ENCODE measurements around the gene SDSL.

SDSL gene, protein sequence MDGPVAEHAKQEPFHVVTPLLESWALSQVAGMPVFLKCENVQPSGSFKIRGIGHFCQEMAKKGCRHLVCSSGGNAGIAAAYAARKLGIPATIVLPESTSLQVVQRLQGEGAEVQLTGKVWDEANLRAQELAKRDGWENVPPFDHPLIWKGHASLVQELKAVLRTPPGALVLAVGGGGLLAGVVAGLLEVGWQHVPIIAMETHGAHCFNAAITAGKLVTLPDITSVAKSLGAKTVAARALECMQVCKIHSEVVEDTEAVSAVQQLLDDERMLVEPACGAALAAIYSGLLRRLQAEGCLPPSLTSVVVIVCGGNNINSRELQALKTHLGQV

DNA sequence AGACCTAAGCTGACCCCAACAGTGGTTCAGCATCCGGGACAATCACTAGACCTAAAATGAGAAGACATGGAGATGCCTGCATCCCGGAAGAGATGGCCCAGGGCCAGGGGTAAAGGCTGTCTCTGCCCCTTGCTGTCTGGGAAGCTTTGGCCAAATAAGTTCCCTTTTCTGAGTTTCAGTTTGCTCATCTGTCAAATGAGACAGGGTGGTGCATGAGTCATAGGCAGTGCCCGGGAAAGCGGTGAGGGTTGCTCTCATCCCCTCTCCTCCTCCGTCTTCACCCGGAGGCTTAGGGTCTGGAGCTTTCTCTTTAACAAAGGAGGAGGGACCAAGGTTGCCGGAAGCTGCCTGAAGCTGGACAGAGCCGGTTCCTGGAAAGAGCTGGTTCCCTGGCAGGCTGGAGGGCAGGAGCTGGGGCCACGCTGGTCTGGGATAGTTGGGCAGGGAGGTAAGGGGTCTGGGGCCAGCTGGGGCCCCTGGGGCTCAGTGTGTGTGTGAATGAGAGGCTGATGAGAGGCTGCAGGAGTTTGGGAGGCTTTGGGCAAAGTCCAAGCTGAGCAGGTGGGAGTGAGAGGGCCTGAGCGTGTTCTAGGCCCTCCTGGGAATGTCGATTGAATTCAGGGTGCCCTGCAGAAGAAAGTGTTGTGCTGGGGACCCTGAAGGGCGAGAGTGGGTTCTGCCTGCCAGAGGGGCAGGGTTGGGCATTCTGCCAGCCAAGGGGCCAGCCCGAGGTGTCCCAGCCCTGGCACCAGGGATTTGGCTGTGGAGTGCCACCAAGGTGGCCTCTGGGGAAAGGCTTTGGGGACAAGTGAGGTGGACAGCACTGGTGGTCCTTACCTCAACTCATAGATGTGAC, at the start of gene SDSL:
SDSL (plus strand) TSS at position 351 of the 856 bp plus-strand sequence. CDS start 5,603 bp downstream, outside the sequence.
- no peak for DNase-seq

DNA sequence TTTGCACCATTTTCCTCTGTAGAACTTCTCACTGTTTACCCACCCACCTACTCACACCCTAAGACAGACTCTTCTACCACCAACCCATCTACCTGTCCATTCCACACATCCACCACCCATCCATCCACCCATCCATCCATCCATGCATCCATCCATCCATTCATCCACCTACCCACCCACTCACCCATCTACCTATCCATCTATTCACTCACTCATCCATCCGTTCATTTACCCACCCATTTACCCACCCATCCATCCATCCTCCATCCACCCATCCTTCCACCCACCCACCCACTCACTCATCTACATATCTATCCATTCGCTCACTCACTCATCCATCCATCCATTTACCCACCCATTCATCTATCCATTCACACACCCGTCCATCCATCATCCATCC, 48.7 kb upstream of the SDSL start:
- DNase-seq = no peak

DNA sequence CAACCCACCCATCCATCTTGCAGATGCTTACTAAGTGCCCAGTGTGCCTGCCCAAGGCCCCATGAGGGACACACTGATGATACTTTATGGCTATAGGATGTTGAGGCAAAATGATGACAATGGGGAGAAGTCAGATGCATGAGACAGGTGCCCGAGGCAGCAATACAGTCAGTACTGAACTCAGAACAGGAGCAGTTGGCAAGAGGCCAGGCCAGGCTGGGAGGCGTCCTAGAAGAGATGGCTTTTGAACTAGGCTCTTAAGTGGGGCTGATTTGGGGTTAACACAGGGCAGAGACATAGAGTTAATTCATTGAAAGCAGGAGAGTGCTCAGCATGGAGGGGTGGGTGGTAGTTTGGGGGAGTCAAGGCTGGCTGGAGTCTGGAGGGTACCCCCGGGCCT, 48.2 kb upstream of the SDSL start:
- DNase-seq = no peak

DNA sequence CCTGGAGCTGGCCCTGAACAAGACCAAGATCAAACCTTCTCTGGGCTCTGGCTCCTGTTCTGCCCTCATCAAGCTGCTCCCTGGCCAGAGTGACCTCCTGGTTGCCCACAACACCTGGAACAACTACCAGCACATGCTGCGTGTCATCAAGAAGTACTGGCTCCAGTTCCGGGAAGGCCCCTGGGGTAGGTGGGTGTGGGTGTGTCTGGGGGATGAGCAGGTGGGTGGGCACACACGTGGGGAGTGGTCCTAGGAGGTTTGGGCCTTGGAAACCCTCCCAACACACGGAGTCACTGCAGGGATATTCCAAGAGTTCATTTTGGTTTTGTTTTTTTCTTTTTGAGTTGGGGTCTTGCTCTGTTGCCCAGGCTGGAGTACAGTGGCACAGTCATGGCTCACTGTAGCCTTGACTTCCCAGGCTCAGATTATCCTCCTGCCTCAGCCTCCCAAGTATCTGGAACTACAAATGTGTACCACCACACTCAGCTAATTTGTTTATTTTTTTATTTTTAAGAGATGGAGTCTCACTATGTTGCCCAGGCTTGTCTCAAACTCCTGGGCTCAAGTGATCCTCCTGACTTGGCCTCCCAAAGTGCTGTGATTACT, 47.3 kb upstream of the SDSL start:
- no peak for DNase-seq

DNA sequence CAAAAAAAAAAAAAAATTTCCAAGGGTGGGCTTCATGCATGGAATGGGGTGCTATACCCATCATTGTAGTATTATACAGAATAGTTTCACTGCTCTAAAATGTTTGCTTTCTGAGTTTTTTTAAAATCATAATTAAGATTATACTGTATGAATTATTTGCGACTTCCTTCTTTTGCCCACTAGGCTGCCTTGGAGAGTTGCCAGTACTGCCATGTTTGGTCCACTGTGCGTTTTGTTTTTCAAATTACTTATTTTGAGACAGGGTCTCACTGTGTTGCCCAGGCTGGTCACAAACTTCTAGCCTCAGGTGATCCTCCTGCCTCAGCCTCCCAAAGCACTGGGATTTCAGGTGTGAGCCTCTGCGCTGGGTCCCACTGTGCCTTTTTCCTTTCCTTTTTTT, 43.9 kb upstream of the SDSL start:
- no peak for DNase-seq

DNA sequence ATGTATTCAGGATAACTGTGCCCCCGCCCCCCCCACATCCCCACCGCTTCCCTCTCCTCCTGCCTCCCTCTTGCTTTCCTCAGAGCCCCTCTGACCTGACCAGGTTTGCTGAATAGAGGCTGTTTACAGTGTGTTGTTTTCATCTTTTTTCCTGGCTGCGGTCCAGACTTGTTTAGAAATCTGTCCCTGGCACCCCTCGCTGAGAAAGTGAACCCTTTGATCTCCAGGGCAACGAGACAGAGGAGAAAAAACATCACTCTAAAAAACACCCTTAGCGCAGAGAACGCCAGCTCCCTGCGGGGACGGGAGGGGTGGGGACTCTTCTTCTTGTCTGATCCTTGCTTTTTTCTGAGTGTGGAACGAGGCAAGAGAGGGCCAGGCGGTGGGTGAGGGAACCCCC, 41.0 kb upstream of the SDSL start:
- no peak for DNase-seq

DNA sequence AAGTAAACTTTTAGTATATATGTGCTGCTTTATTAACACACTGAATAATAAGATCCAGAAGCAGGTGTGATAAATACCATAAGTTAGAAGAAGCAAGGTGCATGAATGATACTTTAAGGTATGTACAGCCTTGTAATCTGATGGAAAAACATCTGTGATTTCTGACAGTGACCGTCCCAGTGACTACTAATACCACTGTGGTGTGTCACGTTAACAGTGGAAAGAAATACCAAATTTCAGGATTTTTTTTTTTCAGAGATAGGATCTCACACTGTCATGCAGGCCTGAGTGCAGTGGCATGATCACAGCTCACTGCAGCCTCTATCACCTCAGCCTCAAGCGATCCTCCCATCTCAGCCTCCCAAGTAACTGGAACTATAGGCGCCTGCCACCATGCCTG, 40.0 kb upstream of the SDSL start:
- no peak for DNase-seq

DNA sequence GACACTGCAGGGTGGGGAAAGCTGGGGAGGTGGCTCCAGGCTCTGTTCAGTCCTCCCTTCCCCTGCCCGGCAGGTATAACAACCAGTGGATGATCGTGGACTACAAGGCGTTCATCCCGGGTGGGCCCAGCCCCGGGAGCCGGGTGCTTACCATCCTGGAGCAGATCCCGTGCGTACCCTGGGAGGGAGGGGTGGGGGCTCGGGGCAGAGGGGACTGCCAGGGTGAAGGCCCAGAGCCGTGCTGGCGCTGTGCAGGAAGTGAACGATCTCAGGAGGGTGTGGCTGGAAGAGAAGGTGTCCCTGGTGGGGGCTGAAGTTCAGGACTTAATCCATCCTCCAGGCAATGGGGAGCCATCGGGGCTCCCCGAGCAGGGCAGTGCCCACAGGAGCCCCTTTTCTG, 37.4 kb upstream of the SDSL start:
- no peak for DNase-seq

DNA sequence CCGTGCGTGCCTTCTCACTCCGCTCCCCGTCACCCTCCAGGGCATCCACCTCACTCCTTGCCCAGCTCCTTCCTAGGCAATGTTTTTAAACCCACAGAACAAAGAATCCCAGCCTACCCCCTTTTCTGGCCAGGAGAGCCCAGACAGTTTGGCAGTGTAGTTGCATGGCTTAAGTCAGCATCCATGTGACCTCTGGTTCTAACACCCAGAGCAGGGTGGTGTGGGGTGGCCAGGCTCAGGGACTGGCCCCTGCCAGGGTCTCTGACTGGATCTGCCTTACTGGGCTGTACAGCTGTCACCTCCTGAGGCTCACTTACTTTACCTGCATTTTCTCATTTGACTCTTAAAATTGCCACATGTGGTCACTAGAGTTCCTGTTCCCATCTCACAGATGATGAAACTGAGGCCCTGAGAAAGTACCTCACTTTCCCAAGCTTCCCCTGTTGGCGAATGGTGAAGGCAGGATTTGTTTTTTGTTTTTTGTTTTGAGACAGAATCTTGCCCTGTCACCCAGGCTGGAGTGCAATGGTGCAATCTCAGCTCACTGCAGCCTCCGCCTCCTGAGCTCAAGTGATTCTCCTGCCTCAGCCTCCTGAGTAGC, 36.8 kb upstream of the SDSL start:
- no peak for DNase-seq

DNA sequence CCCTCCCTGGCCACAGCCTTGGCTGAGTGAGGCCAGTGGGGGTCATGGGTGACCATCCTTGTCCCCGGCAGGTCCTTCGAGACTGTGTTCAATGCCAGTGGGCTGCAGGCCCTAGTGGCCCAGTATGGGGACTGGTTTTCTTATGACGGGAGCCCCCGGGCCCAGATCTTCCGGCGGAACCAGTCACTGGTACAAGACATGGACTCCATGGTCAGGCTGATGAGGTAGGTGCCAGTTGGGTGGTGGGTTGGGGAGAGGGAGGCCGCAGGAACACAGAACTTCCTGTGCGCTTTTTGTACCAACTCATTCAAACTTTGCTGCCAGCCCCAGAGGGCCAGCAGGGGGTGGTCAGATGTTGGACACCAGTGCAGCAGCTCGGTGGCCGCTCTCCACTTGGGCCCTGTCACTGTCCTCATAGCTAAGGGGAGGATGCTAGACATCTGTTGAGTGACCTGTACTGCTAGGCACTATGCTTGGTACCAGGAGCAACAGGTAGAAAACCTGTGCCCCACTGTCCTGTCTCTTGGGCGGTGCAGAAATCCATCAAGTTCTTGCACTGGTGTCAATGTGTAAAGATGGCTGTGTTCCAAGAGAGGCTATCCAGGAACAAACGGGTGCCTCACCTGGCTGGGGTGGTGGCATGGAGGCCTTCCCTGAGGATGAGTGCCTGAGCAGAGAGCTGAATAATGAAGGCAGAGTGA, 35.2 kb upstream of the SDSL start:
- DNase-seq = no peak

DNA sequence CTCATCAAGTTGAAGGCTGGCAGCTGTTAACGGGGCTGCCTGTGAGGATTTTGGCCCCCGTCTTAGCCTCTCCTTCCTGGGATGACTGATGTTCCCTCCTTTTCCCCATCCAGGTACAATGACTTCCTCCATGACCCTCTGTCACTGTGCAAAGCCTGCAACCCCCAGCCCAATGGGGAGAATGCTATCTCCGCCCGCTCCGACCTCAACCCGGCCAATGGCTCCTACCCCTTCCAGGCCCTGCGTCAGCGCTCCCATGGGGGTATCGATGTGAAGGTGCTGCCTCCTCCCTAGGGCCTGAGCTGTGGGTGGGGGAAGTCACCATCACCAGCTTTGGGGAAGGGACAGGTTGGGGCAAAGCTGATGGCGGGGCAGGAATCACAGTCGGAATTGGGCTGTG, 34.5 kb upstream of the SDSL start:
- no peak for DNase-seq

DNA sequence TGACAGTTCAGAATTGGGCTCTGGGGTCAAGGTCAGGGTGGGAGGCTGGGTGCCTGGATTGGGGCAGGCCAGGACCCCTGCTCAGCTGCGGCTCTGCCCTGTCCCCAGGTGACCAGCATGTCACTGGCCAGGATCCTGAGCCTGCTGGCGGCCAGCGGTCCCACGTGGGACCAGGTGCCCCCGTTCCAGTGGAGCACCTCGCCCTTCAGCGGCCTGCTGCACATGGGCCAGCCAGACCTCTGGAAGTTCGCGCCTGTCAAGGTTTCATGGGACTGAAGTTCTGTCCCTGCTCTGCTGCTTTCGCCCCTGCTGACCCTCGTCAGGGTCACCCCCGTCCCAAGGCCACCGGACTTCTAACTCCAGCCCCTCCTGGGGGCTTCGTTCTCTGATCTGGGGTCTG, 33.8 kb upstream of the SDSL start:
- no peak for DNase-seq

DNA sequence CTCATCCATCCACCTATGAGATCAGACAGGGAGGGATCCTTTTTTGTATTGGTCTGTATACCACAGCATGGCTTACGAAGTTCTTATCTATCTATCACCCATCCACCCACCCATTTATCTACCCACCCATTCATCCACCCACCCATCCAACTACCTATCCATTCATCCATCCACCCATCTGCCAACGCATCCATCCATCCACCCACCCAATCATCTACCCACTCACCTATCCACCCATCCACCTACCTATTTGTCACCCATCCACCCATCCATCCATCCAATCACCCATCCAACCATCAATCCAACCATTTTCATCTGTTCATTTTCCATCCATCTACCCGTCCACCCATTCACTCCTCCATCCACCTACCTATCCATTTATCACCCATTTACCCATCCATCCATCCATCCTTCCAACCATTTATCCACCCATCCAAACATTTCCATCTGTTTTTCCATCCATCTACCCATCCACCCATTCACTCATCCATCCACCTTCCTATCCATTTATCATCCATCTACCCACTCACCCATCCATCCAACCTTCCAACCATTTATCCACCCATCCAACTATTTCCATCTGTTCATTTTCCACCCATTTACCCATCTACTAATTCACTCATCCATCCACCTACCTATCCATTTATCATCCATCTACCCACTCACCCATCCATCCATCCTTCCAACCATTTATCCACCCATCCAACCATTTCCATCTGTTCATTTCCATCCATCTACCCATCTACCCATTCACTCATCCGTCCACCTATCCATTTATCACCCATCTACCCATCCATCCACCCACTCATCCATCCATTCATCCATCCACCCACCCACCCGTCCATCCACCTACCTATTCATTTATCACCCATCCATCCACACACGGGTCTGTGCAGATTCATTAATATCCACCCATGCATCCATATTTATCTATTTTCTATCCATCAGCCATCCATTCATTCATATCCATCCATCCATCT, 31.8 kb upstream of the SDSL start:
- no peak for DNase-seq

DNA sequence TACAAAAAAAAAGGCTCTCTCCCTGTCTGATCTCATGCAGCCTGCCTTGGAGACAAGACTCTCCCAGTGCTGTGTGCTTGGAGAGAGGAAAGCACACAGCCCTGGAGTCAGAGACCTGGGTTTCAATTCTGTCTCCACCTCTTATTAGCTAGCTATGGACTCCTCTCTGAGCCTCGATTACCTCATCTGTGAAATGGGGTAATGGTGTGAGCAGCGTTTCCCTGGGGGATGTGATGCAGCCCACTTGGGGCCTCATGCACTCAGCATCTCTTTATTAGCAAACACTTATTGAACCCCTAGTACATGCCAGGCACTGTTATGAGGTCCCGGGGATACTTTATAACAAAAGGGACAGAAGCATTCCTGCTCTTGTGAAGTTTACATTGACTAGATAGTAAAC, 31.0 kb upstream of the SDSL start:
- DNase-seq = no peak

DNA sequence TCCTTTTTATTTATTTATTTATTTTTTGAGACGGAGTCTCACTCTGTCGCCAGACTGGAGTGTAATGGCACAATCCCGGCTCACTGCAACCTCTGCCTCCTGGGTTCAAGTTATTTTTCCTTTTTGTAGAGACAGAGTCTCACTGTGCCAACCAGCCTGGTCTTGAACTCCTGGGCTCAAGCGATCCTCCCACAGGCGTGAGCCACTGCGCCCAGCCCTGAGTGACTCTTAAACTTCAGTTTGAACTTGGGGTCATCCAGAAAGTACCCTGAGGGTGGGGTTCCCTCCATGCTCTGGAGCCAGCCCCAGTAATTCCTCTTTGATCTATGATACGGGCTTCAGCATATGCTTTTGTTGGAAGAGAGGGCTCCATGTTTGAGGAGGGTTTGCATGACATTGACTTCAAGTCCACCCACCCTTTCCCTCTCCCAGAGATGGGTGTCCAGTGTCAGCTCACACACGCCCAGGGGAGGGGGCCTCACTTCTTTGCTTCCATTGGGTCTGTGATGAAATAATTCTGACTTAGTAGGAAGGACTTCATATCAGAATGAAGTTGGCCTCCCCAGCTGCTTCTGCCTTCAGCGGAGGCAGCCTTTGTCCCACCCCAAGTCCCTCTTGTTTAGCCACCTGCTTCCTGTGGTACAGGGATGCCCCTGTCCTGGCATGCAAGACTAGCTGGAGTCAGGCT, 30.4 kb upstream of the SDSL start:
- DNase-seq = no peak

DNA sequence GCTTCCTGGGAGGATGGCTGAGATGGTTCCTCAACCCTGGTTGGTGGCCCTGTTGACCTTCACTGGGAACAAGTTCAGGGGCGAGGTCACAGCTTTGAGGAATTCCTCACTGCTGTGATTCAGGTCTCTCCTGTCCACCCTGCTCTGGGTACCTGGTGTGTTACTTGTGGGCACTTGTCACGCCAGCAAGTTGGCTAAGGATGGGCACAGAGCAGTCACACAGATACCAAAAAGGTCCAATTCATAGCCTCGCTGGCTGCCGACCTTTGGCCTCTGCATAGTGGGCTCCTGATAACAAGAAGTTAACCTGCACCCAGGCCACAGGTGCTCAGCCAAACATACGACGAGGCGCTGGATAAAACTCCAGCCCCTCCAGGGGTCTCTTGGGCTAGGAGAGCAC, 29.7 kb upstream of the SDSL start:
- DNase-seq = no peak

DNA sequence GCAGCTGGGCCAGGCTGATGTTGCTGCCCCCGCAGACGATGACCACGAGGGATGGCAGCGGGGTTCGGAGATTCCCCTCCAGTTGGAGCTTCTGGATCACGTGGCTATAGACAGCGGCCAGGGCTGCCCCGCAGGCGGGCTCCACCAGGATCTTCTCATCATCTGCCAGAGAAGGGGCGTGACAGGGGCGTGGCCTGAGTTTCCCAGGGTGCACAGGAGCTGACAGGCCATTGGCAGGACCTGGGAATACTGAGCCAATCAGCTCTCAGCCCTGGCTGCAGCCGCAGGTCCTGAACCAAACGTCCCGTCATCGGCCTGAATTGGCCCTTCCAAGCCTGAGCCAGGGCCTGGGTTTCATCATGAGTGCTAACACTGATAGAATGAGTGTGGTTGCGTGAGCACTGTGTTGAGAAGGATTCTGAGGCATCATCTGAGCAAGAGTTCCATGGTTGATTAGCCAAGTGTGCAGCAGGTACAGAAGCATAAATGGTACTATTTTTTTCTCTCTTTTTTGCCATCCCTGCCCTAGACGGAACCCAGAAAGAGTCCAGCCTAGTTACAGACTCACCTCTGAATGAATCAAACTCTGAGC, 29.1 kb upstream of the SDSL start:
- DNase-seq = no peak

DNA sequence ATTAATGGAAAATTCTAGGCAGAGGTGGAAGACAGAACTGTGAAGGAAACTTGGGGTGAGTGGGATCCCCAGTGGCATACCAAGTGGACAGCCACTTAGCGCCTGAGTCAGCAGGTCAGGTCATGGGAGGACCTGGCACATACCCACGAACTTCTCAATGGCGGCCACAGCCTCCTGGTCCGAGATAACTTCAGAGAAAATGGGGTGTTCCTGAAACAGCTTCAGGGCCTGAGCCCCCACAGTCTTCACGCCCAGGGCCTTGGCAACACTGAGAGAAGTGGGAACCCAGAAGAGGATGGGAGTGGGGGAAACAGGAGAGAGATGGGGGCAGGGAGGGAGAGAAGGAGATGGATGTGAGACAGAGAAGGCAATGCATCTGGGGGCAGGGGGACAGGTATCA, 28.4 kb upstream of the SDSL start:
- DNase-seq = no peak

DNA sequence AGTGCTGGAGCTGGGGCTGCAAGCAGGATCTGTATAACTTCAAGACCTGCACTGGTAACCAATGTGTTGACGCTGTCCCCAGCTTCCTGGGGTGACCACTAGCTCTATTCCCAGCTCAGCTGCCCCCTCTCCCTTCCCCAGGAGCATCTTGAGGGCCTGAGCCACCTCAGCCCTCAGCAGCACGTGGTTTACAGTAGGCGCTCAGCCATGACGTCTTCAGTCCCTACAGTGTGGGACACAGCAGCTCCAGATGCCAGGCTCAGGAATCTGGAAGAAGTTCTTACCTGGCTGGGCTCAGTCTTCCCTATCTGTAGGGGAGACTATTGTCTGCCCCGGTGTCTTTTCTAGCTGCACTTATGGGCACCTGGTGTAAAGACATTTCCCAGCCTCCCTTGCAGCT, 27.1 kb upstream of the SDSL start:
- no peak for DNase-seq

DNA sequence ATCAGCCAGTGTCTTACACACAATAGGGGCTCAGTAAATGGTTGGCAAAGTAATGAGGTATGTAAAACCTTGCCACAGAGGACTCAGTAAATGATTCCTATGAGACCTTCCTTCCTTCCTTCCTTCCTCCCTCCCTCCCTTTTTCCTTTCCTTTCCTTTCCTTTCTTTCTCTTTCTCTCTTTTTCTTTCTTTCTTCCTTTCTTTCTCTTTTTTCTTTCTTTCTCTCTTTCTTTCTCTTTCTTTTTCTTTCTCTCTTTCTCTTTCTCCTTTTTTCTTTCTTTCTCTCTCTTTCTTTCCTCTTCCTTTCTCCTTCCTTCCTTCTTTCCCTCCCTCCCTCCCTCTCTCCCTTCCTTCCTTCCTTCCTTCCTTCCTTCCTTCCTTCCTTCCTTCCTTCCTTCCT, 26.0 kb upstream of the SDSL start:
- no peak for DNase-seq
